Measurements from ENCODE around the gene SOX13. TPM values are rescaled to one million over a fixed set of nuclear protein-coding genes. Genes with fewer than 3 reads are reported as not detected.
"Not testable (repeated sequence)": the region's sequence is repeated elsewhere in the genome, so short reads cannot be mapped to it uniquely, and the experiment has no call there.

Gene SOX13
- total RNA-seq, 1 donor from 2014 or later, result 56.3 TPM

DNA sequence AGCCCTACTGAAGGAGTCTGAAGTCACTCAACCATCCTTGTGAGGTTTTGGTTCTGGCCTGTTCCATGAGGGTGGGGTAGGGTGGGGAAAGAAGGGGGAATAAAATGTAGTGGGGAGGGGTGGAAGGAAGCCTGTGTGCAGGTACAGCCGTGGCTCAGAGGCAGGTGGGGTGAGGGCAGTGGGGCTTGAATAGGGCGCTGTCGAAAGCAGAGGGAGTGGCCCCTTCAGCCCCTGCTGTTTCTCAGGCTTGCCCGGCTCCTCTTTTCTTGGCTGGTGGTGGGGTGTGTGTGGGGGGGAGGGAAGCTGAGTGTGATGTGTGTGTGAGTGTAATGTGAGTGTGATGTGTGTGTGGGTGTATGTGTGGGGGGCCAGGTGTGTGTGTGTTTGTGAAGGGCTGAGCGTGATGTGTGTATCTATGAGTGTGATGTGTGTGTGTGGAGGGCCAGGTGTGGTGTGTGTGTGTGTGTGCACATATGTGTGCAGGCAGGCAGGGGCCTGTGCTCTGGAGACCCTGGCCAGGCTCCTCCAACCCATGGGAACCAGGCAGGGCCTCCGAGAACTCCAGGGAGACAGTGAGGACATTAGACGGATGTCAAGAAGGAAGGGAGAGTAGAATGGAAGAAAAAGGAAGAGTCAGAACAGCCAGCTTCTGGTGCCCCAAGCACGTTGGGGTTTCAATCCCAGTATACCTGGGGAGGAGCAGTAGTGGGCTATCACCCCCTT is 9.0 kb downstream of the SOX13 start:
- intact Hi-C loops (cut with DNase I), result no loop called here
- DNase-seq (ENCODE audit: low spot score), result no peak
- no peak for ATAC-seq

DNA sequence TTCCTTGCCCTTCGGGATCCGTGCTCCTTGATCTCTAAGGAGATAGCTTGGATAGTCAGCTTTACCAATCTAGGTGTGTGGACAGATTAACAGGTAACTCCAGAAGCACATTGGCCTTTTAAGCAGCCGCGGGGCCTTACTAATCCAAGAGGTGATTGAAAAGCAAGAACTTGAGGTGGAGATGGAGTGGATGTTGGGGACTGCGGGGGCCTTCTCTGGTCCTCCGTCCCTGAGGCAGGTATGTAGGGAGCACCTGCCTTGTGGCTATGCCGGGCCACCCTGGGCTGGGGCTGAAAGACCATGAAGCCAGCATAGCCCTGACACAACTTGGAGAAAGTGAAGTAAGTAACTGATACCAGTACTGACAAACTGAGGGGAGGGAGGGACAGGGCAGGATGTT is 10.6 kb downstream of the SOX13 start:
- intact Hi-C loops (cut with DNase I), result no loop called here
- DNase-seq (ENCODE audit: low spot score), result no peak
- ATAC-seq, result no peak

DNA sequence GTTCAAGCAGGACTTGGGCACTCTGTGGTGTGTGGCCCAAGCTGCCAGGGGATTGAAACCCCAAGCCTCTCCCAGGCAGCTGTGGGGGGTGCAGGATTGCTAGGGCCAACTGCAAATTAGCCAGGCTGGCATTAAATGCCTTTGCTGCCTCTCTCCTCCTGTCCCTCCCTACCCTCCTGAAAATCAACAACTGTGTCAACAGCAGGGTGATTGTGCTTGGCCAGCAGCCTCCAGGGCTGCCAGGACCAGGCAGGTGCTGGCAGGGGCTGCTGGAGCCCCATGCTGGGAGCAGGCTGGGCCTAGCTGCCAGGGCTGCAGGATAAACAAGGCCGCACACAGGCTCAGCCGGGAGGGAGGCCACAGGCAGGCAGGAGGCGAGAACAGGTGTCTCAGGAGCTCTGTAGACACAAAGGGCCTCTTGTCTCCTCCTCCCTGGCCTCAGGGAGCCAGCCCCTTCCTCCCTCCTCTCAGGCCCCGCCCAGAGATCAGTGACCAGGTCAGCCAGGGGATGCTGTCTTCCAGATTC is 11.4 kb downstream of the SOX13 start:
- ATAC-seq (no peak), DNase-seq (ENCODE audit: low spot score) (no peak)
- intact Hi-C loops (cut with DNase I), result no loop called here

DNA sequence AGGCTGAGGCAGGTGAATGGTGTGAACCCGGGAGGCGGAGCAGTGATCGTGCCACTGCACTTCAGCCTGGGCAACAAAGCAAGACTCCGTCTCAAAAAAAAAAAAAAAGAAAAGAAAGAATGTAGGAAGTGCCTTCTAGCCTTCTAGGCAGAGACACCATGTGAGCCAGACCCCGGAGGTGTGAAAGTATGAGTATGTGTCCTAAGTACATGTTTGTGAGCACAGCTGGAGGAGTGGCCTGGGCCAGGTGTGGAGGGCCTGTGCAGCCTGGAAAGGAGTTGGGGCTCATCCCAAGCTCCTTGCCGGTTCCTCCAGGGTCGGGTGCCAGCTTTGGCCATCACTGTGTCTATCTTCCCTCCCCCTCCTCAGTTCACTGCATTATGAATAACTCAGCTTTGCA is 13.0 kb downstream of the SOX13 start:
- ATAC-seq (no peak), DNase-seq (ENCODE audit: low spot score) (no peak)
- intact Hi-C loops (cut with DNase I), result no loop called here

DNA sequence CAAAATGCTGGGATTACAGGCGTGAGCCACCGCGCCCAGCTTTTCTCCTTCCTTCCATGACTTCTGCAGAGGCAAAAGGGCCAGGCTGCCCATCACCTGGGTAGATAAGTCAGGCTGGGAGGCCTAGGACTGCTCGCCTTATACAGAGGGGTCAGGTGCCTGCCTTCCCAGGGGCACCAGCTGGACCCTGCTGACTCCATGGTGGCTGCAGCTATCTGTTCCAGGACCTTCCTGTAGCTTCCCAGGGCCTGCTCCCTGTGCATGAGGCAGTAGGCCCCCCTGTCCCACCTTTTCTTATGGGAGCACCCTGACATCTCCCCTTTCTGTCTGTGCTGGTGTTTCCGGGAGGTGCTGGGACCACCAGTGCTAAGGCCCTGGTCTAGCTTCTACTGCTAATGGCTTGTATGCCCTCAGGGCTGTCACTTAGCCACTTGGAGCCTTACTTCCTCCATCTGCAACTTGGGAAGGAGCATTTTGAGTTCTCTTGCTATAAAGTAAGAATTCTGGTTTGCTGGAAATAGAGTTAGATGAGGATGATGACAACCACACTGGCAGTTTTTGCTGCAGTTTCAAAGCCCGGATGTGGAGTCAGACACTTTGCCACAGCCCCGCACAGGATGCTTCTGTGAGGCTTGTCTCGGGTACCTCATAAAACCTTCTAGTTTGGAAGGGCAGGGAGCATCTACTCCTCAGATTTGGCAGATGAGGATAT is 14.4 kb downstream of the SOX13 start:
- ATAC-seq, result no peak
- DNase-seq (ENCODE audit: low spot score), result no peak
- intact Hi-C loops (cut with DNase I), result no loop called here

DNA sequence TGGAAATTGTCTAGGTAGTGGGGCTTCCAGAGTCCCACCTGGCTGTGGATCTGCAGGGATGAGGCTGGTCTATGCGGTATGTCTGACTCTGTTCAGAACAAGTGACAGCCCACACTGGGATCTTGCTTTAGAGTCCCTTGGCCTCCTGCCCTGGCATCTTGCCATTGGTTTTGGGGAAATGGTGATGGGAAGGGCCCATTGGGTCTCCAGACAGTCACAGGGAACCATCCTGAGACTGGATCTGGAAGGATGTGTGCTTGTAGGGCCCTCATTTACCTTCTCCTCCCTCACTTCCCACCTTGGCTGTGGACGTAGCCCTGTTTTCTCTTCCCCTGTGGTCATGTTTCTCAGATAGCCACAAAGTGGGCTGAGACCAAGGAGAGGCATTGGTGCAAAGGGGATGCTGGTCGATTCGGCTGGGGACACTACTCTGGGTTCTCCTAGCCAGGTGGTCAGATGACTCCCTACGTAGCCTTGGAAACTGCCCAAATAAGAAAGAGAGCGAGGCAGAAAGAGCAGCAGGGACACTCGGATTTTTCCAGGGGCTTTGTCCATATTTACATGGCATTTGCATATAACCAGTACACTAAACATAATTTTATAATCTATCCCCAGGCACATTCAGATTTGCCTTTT is 15.1 kb downstream of the SOX13 start:
- intact Hi-C loops (cut with DNase I), result no loop called here
- ATAC-seq, result peak; percentile 31
- DNase-seq (ENCODE audit: low spot score), result peak; percentile 74

- no peak for ATAC-seq
- intact Hi-C loops (cut with DNase I), result no loop called here
- no peak for DNase-seq (ENCODE audit: low spot score)
Measured at GRCh38 chr1:204088596-204088995, 15.7 kb downstream of the SOX13 start.

DNA sequence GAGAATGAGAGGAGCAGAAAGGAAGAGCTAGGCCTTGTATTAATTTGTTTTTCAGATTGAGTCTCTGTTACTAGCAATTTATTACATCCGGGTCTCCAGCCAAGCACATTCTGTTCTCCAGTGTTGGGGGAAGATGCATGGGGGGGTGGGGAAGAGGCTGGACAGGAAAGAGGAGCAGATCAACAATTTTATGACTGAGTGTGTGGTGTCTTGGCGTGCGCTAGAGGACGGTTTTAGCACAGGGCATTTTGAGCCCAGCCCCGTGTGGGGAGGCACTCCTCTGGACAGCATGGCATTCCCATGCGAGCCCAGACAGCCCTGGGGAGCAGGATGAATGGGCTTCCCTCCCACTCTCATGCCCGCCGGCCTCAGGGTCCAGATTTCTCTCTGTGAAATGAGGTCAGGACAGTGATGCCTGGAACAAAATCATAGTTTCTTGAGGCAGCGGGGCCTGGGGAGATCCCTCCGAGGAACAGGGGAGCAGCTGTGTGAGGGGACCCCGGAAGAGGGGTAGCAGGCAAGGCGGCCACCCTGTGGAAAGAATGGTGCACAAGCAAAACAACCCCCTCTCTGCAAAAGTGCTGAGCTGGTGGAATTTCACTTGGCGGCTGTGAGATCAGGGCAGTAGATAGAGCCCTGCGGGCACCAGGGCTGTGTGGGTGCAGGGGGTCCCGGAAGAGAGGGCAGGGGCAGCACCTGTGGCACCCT is 16.3 kb downstream of the SOX13 start:
- DNase-seq (ENCODE audit: low spot score), result no peak
- intact Hi-C loops (cut with DNase I), result no loop called here
- ATAC-seq, result peak; percentile 84

DNA sequence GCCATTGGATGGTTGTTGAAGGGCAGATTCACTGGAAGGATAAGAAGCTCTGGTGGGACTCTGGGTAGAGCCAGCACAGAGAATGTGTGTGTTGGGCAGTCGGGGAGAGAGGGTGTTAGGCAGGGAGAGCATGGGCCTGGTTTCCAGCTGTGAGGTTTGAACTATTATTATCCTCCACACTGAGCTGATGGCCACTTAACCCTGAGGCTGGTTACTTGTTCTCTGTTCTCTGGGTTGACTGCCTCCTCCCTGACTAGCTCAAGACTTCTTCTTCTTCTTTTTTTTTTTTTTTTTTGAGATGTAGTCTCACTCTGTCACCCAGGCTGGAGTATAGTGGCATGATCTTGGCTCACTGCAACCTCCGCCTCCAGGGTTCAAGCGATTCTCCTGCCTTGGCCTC is 17.2 kb downstream of the SOX13 start:
- ATAC-seq; DNase-seq (ENCODE audit: low spot score); intact Hi-C loops (cut with DNase I): not testable (repeated sequence)

DNA sequence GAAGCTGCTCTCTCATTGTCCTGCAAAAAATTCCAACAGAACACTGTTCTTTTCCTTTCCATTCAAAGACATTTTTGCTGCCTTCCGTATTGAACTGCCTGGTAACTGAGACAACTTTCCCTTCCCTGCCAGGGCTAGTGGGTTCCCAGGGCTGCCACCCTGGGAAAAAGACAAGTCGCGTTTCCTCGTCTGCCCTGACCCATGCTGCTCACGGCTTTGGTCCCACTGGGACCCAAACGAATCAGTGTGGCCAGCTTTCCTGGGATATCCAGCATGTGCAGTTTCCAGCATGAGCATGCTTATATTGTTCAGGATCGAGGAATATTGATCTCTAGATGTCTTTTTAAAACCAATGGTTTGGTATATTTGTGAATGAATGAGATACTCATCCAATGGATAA is 18.2 kb downstream of the SOX13 start:
- DNase-seq (ENCODE audit: low spot score), result no peak
- intact Hi-C loops (cut with DNase I), result no loop called here
- ATAC-seq, result no peak

DNA sequence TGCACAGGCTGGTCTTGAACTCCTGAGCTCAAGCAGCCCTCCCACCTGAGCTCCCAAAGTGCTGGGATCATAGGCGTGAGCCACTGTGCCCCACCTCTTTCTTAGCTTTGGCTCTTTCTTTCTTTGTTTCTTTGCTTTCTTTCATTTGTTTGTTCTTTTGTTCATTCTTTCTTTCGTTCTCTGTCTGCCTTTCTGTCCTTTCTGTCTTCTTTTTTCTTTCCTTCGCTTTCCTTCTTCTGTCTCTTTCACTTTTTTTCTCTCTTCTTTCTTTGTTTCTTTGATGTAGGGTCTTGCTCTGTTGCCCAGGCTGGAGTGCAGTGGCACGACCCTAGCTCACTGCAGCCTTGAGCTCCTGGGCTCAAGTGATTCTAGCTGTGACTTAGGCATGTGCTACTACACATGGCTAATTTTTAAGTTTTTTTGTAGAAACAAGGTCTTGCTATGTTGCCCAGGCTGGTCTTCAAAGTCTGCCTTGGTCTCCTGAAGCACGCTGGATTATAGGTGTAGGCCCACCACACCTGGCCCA is 18.9 kb downstream of the SOX13 start:
- intact Hi-C loops (cut with DNase I), result no loop called here
- no peak for DNase-seq (ENCODE audit: low spot score)
- no peak for ATAC-seq

- no peak for ATAC-seq
- intact Hi-C loops (cut with DNase I), result no loop called here
- no peak for DNase-seq (ENCODE audit: low spot score)
Measured at GRCh38 chr1:204092632-204093420, 19.9 kb downstream of the SOX13 start.

- no peak for ATAC-seq
- intact Hi-C loops (cut with DNase I), result no loop called here
- no peak for DNase-seq (ENCODE audit: low spot score)
Measured at GRCh38 chr1:204093421-204093717, 20.5 kb downstream of the SOX13 start.

DNA sequence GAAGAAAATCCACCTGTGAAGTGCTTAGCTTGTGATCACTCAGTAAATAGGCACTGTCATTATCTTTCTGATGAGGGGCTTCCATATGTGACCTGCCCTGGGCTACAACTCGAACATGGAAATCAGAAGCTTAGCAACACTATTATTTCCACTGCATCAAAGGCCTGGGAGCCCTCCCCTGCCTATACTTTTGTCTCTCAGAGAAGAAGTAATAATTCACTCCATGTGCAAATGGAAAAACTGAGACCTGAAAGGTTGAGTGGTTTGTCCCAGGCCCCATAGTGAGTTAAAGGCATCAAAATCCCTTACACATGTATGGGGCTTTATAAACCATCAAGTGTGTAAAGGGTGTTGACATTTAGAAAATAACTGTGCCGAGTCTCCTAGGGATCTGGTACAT is 20.9 kb downstream of the SOX13 start:
- ATAC-seq (no peak), DNase-seq (ENCODE audit: low spot score) (no peak)
- intact Hi-C loops (cut with DNase I), result no loop called here

GRCh38 chr1:204094313-204094729 is 21.4 kb downstream of the SOX13 start:
- intact Hi-C loops (cut with DNase I), result no loop called here
- DNase-seq (ENCODE audit: low spot score) (no peak), ATAC-seq (no peak)

GRCh38 chr1:204094856-204095634 is 22.1 kb downstream of the SOX13 start:
- no peak for DNase-seq (ENCODE audit: low spot score)
- no peak for ATAC-seq
- intact Hi-C loops (cut with DNase I), result no loop called here

GRCh38 chr1:204096931-204097330 is 24.0 kb downstream of the SOX13 start:
- intact Hi-C loops (cut with DNase I), result no loop called here
- no peak for ATAC-seq
- no peak for DNase-seq (ENCODE audit: low spot score)

- intact Hi-C loops (cut with DNase I), result no loop called here
- ATAC-seq, result no peak
- no peak for DNase-seq (ENCODE audit: low spot score)
Measured at GRCh38 chr1:204098683-204099082, 25.8 kb downstream of the SOX13 start.
